K562 (cell line): ENCODE measurements around the gene MMP11. TPM values are rescaled to one million over a fixed set of nuclear protein-coding genes. Genes with fewer than 3 reads are reported as not detected.

ENCODE experiments used
- ARHGAP35 ChIP-seq: fragments of 450-650 bp; IDR thresholded peaks from 2 replicates; pipeline ENCODE4 v1.6.1; 2018; ENCODE audit not compliant: partially characterized antibody
- ATF3 ChIP-seq, 2 experiments: fragments of 450-650 bp in 1 of 2; sonication (generic) in 1 of 2; formaldehyde crosslinking in 1 of 2; IDR thresholded peaks in 1 of 2; conservative IDR thresholded peaks in 1 of 2; 2 replicates each; pipeline versions ENCODE4 v1.6.1 to v1.8.1; 2016 to 2023; ENCODE audit warnings: mild to moderate bottlenecking in 2 of 2, moderate library complexity in 2 of 2, inconsistent platforms in 1 of 2, missing genetic modification reagents in 1 of 2
- C11orf30 ChIP-seq: fragments of 450-650 bp; IDR thresholded peaks from 2 replicates; pipeline ENCODE4 v1.6.1; 2016; ENCODE audit warnings: low read depth, mild to moderate bottlenecking
- ERF ChIP-seq: fragments of 450-650 bp; formaldehyde crosslinking; IDR thresholded peaks from 2 replicates; pipeline ENCODE4 v1.4.0; 2020; ENCODE audit warnings: mild to moderate bottlenecking, mixed read lengths
- NFIX ChIP-seq: fragments of 250-450 bp; sonication (Bioruptor Pico); IDR thresholded peaks from 2 replicates; pipeline ENCODE4 v1.4.0; 2020; ENCODE audit warnings: low read depth, mild to moderate bottlenecking, moderate library complexity
- NRF1 ChIP-seq, 2 experiments: fragments of 450-650 bp; IDR thresholded peaks in 1 of 2; conservative IDR thresholded peaks in 1 of 2; 2 replicates each; pipeline ENCODE4 v1.6.1; 2014; ENCODE audit warnings: mild to moderate bottlenecking in 2 of 2
- PKNOX1 ChIP-seq: fragments of 450-650 bp; IDR thresholded peaks from 2 replicates; pipeline ENCODE4 v1.6.1; 2016
- RBM34 ChIP-seq: fragments of 200-400 bp; formaldehyde crosslinking; IDR thresholded peaks from 2 replicates; pipeline ENCODE4 v1.6.1; 2018; ENCODE audit warnings: low read length, borderline replicate concordance; ENCODE audit not compliant: insufficient read depth
- SMARCB1 ChIP-seq: IDR thresholded peaks from 2 replicates; pipeline ENCODE4 v1.6.1; 2011; ENCODE audit warnings: improper control_type of control experiment, low read depth; ENCODE audit not compliant: insufficient read length
- TAF7 ChIP-seq: fragments of 450-650 bp; IDR thresholded peaks from 2 replicates; pipeline ENCODE4 v1.6.1; 2016; ENCODE audit warnings: missing genetic modification characterization, missing compliant biosample characterization
- TCFL5 ChIP-seq: fragments of 250-450 bp; sonication (Bioruptor Pico); conservative IDR thresholded peaks from 2 replicates; pipeline ENCODE4 v1.6.1; 2021; ENCODE audit warnings: mild to moderate bottlenecking, moderate library complexity, matching md5 sums
- THRA ChIP-seq: fragments of 450-650 bp; IDR thresholded peaks from 2 replicates; pipeline ENCODE4 v1.6.1; 2017; ENCODE audit warnings: mild to moderate bottlenecking, moderate library complexity
- ZBTB33 ChIP-seq: sonication (generic); formaldehyde crosslinking; IDR thresholded peaks from 2 replicates; pipeline ENCODE4 v1.8.1; 2023; ENCODE audit warnings: mild to moderate bottlenecking, missing genetic modification reagents
- ZNF431 ChIP-seq: sonication (generic); formaldehyde crosslinking; IDR thresholded peaks from 2 replicates; pipeline ENCODE4 v1.8.0; 2022; ENCODE audit warnings: mild to moderate bottlenecking, missing genetic modification reagents
- ZNF76 ChIP-seq: fragments of 250-450 bp; sonication (Bioruptor Pico); IDR thresholded peaks from 2 replicates; pipeline ENCODE4 v1.4.0; 2020; ENCODE audit warnings: mild to moderate bottlenecking, moderate library complexity, borderline replicate concordance
- ZNF780A ChIP-seq: fragments of 250-450 bp; sonication (Bioruptor Pico); IDR thresholded peaks from 2 replicates; pipeline ENCODE4 v1.5.0; 2021; ENCODE audit warnings: mild to moderate bottlenecking
- polyA plus RNA-seq, 8 experiments: library from polyadenylated mRNA; depleted of rRNA in 4 of 8; stranded (reverse) in 5 of 8; unstranded in 3 of 8; fragments of >200 nt; fragmentation: Nextera tagmentation in 2 of 8; fragmentation: Illumina TruSeq in 1 of 8; extraction: Ambion mirVana in 2 of 8; extraction: Trizol in 1 of 8; gene quantifications; 2 replicates each; pipeline versions ENCODE4 v1.2.1 to v1.2.3, GENCODE V29; 2011 to 2014; ENCODE audit warnings: inconsistent platforms in 1 of 8, missing spikeins in 1 of 8
- total RNA-seq, 7 experiments: library from RNA; depleted of rRNA in 6 of 7; stranded (reverse); fragments of >200 nt in 6 of 7; fragmentation: Illumina TruSeq in 2 of 7; extraction: Trizol in 2 of 7; gene quantifications; 2 replicates each; pipeline versions ENCODE4 v1.2.1 to v1.2.3, GENCODE V29; 2011 to 2021; ENCODE audit warnings: low replicate concordance in 1 of 7
- TF ChIP-seq, protein P1 (sequence below), 2 experiments: fragments of 450-650 bp; IDR thresholded peaks; 2 replicates each; pipeline ENCODE4 v1.6.1; 2018; ENCODE audit warnings: mild to moderate bottlenecking in 2 of 2, low read depth in 1 of 2; ENCODE audit not compliant: partially characterized antibody in 2 of 2

MMP11 gene
- total and polyA plus RNA-seq, 9 of the 15 experiments (the other 6 are each of a cell fraction or from before 2014, with no cell fraction given): 0.14 to 1.8 (median 1.1) TPM; not detected in 2

- TF ChIP-seq RBM34: no peak
- TF ChIP-seq, protein P1, sequence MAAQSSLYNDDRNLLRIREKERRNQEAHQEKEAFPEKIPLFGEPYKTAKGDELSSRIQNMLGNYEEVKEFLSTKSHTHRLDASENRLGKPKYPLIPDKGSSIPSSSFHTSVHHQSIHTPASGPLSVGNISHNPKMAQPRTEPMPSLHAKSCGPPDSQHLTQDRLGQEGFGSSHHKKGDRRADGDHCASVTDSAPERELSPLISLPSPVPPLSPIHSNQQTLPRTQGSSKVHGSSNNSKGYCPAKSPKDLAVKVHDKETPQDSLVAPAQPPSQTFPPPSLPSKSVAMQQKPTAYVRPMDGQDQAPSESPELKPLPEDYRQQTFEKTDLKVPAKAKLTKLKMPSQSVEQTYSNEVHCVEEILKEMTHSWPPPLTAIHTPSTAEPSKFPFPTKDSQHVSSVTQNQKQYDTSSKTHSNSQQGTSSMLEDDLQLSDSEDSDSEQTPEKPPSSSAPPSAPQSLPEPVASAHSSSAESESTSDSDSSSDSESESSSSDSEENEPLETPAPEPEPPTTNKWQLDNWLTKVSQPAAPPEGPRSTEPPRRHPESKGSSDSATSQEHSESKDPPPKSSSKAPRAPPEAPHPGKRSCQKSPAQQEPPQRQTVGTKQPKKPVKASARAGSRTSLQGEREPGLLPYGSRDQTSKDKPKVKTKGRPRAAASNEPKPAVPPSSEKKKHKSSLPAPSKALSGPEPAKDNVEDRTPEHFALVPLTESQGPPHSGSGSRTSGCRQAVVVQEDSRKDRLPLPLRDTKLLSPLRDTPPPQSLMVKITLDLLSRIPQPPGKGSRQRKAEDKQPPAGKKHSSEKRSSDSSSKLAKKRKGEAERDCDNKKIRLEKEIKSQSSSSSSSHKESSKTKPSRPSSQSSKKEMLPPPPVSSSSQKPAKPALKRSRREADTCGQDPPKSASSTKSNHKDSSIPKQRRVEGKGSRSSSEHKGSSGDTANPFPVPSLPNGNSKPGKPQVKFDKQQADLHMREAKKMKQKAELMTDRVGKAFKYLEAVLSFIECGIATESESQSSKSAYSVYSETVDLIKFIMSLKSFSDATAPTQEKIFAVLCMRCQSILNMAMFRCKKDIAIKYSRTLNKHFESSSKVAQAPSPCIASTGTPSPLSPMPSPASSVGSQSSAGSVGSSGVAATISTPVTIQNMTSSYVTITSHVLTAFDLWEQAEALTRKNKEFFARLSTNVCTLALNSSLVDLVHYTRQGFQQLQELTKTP (IDR thresholded peaks at IDR 0.05; ENCODE audit: low read depth in 1 of 2, partially characterized antibody in 2 of 2): no peak
- TF ChIP-seq ERF: no peak
- peak; percentile 36; the same call in 1 of the 2 replicates for TF ChIP-seq PKNOX1
- no peak for TF ChIP-seq THRA
- no peak for TF ChIP-seq ARHGAP35
- no peak for TF ChIP-seq SMARCB1
- no peak for TF ChIP-seq ZNF780A (CRISPR knock-in tag)
- TF ChIP-seq ATF3 (IDR thresholded peaks at IDR 0.05): no peak
- no peak for TF ChIP-seq ATF3 (CRISPR knock-in tag; conservative IDR thresholded peaks at IDR 0.05)
- peak; percentile 81 for TF ChIP-seq TAF7 (tag)
- no peak for TF ChIP-seq TCFL5 (CRISPR knock-in tag)
- peak; percentile 59 to 63 for TF ChIP-seq NRF1 (conservative IDR thresholded peaks at IDR 0.05 in 1 of 2, IDR thresholded peaks at IDR 0.05 in 1 of 2)
- TF ChIP-seq ZNF431 (CRISPR knock-in tag): no peak
- TF ChIP-seq ZNF76: no peak
- peak; percentile 58; the same call in 1 of the 2 replicates for TF ChIP-seq ZBTB33 (CRISPR knock-in tag)
- TF ChIP-seq C11orf30: 0 out of 2 replicates have a peak, but pooled peaks have one; percentile 17
- no peak for TF ChIP-seq NFIX (CRISPR knock-in tag)
Observed at GRCh38 chr22:23767673-23768548, 4.7 kb upstream of the MMP11 start, which contains the start of gene CHCHD10 (continued).
